Type B pancreatic cell (in vitro differentiated cells): ENCODE results near the gene GAS2L1. TPM values are rescaled to one million over a fixed set of nuclear protein-coding genes. Genes with fewer than 3 reads are reported as not detected.
A peak's percentile ranks its signal among the peaks of the same experiment; 100 is the strongest.

ENCODE experiments used
- DNase-seq: peaks from one replicate; pipeline ENCODE4 v3.0.0; 2021; ENCODE audit warnings: mixed read lengths; ENCODE audit not compliant: unreplicated experiment; ENCODE audit errors: extremely low spot score
- H3K27ac Mint-ChIP-seq: 2 replicates; pipeline ENCODE4 v1.8.0; 2021; ENCODE audit warnings: mild to moderate bottlenecking, mixed read lengths
- H3K27me3 Mint-ChIP-seq: 2 replicates; pipeline ENCODE4 v1.8.0; 2021; ENCODE audit warnings: mixed read lengths
- H3K36me3 Mint-ChIP-seq: 2 replicates; pipeline ENCODE4 v1.8.0; 2021; ENCODE audit warnings: mixed read lengths
- H3K4me1 Mint-ChIP-seq: one replicate; pipeline ENCODE4 v1.8.0; 2021; ENCODE audit warnings: mixed read lengths; ENCODE audit not compliant: unreplicated experiment
- H3K4me3 Mint-ChIP-seq: 2 replicates; pipeline ENCODE4 v1.8.0; 2021; ENCODE audit warnings: mild to moderate bottlenecking, mixed read lengths
- H3K9me3 Mint-ChIP-seq: 2 replicates; pipeline ENCODE4 v1.8.0; 2021; ENCODE audit warnings: mixed read lengths
- total RNA-seq: library from RNA; stranded (reverse); gene quantifications from 2 replicates; pipeline ENCODE4 v1.2.1, GENCODE V29; 2021; ENCODE audit warnings: low replicate concordance
- TF ChIP-seq, protein P1 (sequence below): fragments of 200-600 bp; sonication (generic); conservative IDR thresholded peaks from 2 replicates; pipeline ENCODE4 v1.5.0; 2021; ENCODE audit warnings: antibody characterized with exemption, mild to moderate bottlenecking

GAS2L1 gene
- total RNA-seq, 1 donor from 2014 or later, result 13.5 TPM

- H3K9me3 Mint-ChIP-seq, result no peaks in the 10 kb centered on the region
- H3K36me3 Mint-ChIP-seq, result no peaks in the 10 kb centered on the region
- no peak for DNase-seq
- H3K27me3 Mint-ChIP-seq, result peaks cover 15% of the 10 kb centered on the region
- H3K4me1 Mint-ChIP-seq, result no peaks in the 10 kb centered on the region
- H3K4me3 Mint-ChIP-seq, result peak overlapping the region; percentile 64
- no peak overlapping the region for H3K27ac Mint-ChIP-seq
- TF ChIP-seq, protein P1, sequence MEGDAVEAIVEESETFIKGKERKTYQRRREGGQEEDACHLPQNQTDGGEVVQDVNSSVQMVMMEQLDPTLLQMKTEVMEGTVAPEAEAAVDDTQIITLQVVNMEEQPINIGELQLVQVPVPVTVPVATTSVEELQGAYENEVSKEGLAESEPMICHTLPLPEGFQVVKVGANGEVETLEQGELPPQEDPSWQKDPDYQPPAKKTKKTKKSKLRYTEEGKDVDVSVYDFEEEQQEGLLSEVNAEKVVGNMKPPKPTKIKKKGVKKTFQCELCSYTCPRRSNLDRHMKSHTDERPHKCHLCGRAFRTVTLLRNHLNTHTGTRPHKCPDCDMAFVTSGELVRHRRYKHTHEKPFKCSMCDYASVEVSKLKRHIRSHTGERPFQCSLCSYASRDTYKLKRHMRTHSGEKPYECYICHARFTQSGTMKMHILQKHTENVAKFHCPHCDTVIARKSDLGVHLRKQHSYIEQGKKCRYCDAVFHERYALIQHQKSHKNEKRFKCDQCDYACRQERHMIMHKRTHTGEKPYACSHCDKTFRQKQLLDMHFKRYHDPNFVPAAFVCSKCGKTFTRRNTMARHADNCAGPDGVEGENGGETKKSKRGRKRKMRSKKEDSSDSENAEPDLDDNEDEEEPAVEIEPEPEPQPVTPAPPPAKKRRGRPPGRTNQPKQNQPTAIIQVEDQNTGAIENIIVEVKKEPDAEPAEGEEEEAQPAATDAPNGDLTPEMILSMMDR, result no peak
These were observed 2.4 kb downstream of the GAS2L1 start for GRCh38 chr22:29308791-29309262.

DNA sequence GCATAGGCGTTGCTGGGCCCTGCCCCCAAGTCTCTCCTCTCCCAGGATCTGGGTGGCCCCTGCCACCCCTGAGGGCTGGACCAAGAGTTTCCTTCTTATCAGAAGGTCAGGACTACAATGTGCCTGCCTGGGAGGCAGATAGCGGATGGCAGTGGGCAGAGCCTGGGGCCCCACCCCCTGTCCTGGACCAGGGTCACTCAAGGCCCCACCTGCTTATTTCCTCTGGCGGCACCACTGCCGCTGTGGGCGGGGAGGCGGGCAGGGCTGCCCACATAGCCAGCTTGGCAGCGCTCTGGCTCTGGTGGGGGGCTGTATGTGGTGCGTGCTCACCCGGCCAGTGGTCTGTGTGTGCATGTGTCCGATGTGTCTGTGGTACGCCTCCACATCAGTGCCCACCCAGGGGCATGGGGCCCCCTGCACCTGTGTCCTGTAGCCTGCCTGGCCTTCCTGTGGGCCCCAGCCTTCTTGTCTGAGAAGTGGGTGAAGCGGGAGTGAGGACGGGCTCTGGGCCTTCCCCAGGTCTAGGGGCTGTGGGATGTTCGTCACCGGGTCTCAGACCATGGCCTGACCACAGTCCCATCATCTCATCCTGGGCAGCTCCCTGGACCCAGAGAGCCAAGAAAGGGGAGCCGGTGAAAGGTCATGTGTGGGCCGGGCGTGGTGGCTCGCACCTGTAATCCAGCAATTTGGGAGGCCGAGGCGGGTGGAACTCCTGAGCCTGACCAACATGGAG is 3.0 kb downstream of the GAS2L1 start:
- Mint-ChIP-seq H3K27me3 (peaks cover 21% of the 10 kb centered on the region), H3K36me3 (no peaks in the 10 kb centered on the region), H3K4me1 (peaks cover 7% of the 10 kb centered on the region), H3K9me3 (no peaks in the 10 kb centered on the region), H3K4me3 (peak overlapping the region; percentile 47), H3K27ac (peak overlapping the region; percentile 39)
- TF ChIP-seq, protein P1, result no peak
- DNase-seq, result peak; percentile 69

DNA sequence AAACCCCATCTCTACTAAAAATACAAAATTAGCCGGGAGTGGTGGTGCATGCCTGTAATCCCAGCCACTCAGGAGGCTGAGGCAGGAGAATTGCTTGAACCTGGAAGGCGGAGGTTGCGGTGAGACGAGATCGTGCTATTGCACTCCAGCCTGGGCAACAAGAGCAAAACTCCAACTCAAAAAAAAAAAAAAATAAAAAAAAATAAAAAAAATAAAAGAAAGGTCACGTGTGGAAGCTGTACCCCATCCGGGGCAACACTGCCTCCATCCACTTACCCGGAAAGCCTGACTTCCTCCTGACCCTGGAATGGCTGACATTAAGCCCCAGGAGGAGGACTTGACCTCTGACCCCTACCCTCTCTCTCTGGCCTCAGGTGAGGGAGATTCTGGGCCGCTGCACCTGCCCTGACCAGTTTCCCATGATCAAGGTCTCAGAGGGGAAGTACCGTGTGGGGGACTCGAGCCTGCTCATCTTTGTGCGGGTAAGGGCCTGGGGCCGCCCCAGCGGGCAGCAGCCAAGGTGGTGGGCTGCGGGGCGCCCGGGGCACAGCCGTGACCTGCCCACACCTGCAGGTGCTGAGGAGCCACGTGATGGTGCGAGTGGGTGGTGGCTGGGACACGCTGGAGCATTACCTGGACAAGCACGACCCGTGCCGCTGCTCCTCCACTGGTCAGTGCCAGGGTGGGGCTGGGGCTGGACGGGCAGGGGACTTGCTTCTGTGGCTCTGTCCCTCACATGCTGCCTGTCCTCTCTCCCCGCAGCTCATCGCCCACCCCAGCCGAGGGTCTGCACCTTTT is 3.8 kb downstream of the GAS2L1 start:
- H3K27ac Mint-ChIP-seq, result no peak overlapping the region
- H3K36me3 Mint-ChIP-seq, result no peaks in the 10 kb centered on the region
- H3K4me3 Mint-ChIP-seq, result no peak overlapping the region
- peak; percentile 76 for DNase-seq
- TF ChIP-seq, protein P1, result no peak
- no peaks in the 10 kb centered on the region for H3K9me3 Mint-ChIP-seq
- H3K4me1 Mint-ChIP-seq, result peaks cover 8% of the 10 kb centered on the region
- peaks cover 25% of the 10 kb centered on the region for H3K27me3 Mint-ChIP-seq

DNA sequence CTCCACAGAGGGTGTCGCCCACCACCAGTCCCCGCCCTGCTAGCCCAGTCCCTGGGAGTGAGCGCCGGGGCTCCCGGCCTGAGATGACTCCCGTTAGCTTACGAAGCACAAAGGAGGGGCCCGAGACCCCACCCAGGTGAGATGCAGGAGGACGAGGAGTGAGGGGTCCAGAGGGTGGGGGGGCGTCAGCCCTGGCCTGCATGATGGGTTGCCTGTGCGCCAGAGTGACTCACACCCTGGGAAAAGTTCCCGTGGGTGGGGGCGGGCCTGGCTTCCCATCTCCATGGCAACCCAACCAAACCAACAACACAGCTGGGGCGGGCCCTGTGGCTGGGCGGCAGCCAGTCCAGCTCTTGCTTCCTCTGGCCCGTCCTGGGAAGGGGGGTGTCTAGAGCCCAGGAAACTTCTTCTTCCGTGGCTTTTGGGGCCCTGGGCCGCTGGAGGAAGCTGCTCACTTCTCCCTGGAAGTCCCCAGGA is 4.5 kb downstream of the GAS2L1 start:
- H3K4me1 Mint-ChIP-seq, result peaks cover 8% of the 10 kb centered on the region

DNA sequence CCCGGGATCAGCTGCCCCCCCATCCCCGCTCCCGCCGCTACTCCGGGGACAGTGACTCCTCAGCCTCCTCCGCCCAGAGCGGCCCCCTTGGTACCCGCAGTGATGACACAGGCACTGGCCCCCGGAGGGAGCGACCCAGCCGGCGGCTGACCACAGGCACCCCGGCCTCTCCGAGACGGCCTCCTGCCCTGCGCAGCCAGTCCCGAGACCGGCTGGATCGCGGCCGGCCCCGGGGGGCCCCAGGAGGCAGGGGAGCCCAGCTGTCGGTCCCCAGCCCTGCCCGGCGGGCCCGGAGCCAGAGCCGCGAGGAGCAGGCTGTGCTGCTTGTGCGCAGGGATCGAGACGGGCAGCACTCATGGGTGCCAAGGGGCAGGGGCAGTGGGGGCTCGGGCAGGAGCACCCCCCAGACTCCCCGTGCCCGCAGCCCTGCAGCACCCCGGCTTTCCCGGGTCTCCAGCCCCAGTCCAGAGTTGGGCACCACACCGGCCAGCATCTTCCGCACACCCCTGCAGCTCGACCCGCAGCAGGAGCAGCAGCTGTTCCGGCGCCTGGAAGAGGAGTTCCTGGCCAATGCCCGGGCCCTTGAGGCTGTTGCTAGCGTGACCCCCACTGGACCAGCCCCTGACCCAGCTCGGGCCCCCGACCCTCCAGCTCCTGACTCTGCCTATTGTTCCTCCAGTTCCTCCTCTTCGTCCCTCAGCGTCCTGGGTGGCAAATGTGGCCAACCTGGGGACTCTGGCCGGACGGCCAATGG is 5.2 kb downstream of the GAS2L1 start:
- Mint-ChIP-seq H3K27me3 (peaks cover 33% of the 10 kb centered on the region), H3K4me1 (peaks cover 11% of the 10 kb centered on the region), H3K36me3 (no peaks in the 10 kb centered on the region), H3K27ac (no peak overlapping the region), H3K9me3 (no peaks in the 10 kb centered on the region), H3K4me3 (no peak overlapping the region)
- TF ChIP-seq, protein P1, result no peak
- peak; percentile 68 for DNase-seq

More for the DNA sequence above, 4.5 kb downstream of the GAS2L1 start:
- TF ChIP-seq, protein P1, result no peak
- DNase-seq, result peak; percentile 80
- peak overlapping the region; percentile 58 for H3K4me3 Mint-ChIP-seq
- peaks cover 26% of the 10 kb centered on the region for H3K27me3 Mint-ChIP-seq
- no peaks in the 10 kb centered on the region for H3K9me3 Mint-ChIP-seq
- no peaks in the 10 kb centered on the region for H3K36me3 Mint-ChIP-seq
- no peak overlapping the region for H3K27ac Mint-ChIP-seq
